ENCODE results near the gene PPP4R2.

DNA sequence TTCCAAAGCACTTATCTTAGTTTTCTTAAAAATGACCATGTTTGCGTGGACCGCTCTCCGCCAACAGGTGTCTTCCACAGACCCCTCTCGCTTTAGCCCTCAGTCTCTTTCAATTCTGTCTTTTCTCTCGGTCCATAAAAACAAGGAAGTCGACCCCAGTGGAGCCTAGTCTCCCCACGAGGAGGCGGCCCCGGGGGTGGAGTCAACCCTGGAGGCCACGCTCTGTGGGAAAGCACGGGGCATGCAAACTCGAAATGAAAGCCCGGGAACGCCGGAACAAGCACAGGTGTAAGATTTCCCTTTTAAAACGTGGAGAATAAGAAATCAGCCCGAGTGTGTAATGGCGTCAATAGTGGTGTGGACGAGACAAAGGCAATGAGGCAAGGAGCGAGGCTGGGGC is 113.9 kb downstream of the PPP4R2 start:
- TF ChIP-seq, protein P1, sequence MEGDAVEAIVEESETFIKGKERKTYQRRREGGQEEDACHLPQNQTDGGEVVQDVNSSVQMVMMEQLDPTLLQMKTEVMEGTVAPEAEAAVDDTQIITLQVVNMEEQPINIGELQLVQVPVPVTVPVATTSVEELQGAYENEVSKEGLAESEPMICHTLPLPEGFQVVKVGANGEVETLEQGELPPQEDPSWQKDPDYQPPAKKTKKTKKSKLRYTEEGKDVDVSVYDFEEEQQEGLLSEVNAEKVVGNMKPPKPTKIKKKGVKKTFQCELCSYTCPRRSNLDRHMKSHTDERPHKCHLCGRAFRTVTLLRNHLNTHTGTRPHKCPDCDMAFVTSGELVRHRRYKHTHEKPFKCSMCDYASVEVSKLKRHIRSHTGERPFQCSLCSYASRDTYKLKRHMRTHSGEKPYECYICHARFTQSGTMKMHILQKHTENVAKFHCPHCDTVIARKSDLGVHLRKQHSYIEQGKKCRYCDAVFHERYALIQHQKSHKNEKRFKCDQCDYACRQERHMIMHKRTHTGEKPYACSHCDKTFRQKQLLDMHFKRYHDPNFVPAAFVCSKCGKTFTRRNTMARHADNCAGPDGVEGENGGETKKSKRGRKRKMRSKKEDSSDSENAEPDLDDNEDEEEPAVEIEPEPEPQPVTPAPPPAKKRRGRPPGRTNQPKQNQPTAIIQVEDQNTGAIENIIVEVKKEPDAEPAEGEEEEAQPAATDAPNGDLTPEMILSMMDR (IDR thresholded peaks at IDR 0.05; ENCODE audit: control extremely low read depth in 1 of 3, insufficient read depth in 1 of 3, low read depth in 1 of 3, low read length in 3 of 3), result no peak
- no peak for TF ChIP-seq ASH2L (IDR thresholded peaks at IDR 0.05; ENCODE audit: low read length)
- no peak for TF ChIP-seq BCL11A (IDR thresholded peaks at IDR 0.05; ENCODE audit: low read depth in 2 of 2, low read length in 2 of 2)
- no peak for TF ChIP-seq SP1 (IDR thresholded peaks at IDR 0.05; ENCODE audit: low read depth, low read length)
- TF ChIP-seq TAF1 (IDR thresholded peaks at IDR 0.05; ENCODE audit: low read depth, low read length), result no peak

All from H1 (cell line).